Epithelial cell of proximal tubule (primary cell): ENCODE results near the gene EML1. TPM values are rescaled to one million over a fixed set of nuclear protein-coding genes. Genes with fewer than 3 reads are reported as not detected.
A peak's percentile ranks its signal among the peaks of the same experiment; 100 is the strongest.

Experiments used
- DNase-seq: peaks from one replicate; pipeline ENCODE4 v3.0.0-alpha.2; 2011; ENCODE audit warnings: low read depth
- H3K4me3 ChIP-seq: 2 replicates; pipeline ENCODE4 v1.5.1; 2011; ENCODE audit warnings: low read depth, mild to moderate bottlenecking, low read length
- CTCF ChIP-seq: conservative IDR thresholded peaks from 2 replicates; pipeline ENCODE4 v1.5.1; 2012; ENCODE audit warnings: low read depth, mild to moderate bottlenecking, low read length
- total RNA-seq: library from RNA; depleted of rRNA; stranded (reverse); fragments of >200 nt; gene quantifications from 2 replicates; pipeline ENCODE4 v1.2.3, GENCODE V29; 2015

EML1 gene
- total RNA-seq, 1 donor from 2014 or later: 25.1 TPM

DNA sequence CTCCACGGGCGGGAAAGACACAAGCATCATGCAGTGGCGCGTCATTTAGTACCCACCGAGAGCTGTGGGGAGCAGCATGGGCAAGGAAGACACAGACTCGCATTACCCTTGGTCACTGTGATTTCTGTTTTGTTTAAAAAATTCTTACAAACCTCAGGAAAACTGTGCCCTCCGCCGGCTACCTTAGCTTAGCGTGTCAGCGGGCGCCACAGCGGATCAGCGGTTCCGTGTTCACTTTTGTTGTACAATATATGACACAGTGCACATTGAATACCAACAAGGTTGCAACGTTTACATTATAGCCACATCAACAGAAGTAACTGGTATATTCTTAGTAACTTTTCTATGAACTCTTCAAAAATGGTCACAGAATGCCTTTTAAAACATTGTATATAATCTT is 146.9 kb downstream of the EML1 start:
- no peak for DNase-seq
- no peak for TF ChIP-seq CTCF
- no peak overlapping the region for H3K4me3 ChIP-seq

DNA sequence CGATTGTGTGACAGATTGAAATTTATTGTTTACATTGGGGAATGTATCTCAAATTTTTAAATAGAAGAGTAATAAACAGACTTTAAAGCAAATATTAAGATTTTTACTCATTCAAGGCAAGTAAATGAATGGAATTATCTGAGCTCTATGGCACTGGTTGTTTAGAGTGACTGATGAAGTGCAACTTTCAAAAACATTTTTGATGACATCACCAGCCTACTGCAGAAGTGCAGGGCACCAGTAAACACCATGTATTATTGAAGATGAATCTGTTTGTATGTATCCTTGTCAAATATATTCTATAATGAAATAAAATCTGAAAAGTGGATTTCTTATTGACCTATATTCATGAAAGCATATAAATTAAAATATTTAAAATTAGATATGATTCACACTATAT is 148.0 kb downstream of the EML1 start:
- no peak for TF ChIP-seq CTCF
- no peak for DNase-seq
- H3K4me3 ChIP-seq: no peak overlapping the region

DNA sequence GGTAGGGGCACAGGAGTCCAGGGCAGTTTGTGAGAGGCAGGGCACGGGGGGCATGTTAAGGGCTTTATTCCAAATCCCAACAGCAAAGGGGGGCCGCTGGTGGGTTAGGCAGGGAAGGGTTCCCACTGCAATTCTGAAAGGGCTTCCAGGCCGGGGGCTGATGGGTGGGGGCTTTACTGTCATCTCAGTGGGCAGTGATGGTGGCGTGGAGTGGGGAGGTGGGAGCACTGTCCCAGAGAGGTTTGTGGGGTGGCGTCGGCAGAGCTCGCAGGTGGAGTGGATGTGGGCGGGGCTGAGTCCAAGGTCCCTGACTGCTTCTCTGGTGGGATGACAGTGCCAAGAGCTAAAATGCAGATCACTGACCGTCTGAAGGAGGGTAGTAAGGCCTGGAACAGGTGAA is 150.4 kb downstream of the EML1 start:
- no peak overlapping the region for H3K4me3 ChIP-seq
- TF ChIP-seq CTCF: no peak
- no peak for DNase-seq

- no peak for TF ChIP-seq CTCF
- no peak for DNase-seq
Measured at GRCh38 chr14:99944241-99944651, 151.0 kb downstream of the EML1 start.

GRCh38 chr14:99945732-99946651 is 152.8 kb downstream of the EML1 start:
- H3K4me3 ChIP-seq: no peak overlapping the region
- DNase-seq: no peak
- TF ChIP-seq CTCF: no peak

More at GRCh38 chr14:99944241-99944651, 151.0 kb downstream of the EML1 start:
- H3K4me3 ChIP-seq: no peak overlapping the region

DNA sequence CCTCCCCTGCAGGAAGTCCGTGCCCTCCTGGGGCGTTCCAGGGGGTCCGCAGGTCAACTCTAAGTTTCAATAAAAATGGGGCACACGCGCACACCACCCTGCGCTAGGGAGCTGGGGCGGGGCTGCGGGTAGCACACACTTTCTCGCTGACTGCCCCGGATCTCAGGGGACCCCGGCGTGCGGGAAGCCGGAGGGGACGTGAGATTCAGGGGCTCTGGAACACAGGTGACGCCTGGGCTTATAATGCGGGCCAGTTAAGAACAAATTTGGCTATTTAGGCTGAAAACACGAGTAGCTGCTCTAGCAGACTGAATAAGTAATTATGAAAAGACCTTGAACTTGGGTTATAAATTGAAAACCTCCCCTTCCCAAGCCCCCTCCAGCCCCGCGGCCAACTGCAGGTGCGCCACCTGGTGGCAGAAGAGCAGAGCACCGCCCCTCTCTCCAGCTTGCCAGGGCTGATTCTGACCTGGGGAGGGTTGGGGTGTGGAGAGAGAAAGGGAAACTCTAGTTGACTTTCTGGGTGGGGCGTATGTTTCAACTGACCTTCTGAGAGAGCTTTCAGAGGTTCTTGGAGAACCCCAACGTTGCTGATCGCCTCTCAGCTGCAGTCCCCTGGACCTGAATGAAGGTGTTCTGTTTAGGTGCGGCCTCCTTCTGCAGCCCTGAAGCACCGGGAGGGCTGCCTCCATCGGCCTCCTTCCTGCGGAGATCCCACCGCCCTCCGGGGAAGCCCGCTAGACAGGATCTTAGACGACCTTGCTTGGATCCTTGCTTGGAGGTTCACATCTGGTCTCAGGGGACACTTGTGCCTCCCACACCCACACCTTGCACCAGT is 153.7 kb downstream of the EML1 start:
- TF ChIP-seq CTCF: peak; percentile 98
- no peak for DNase-seq
- peak overlapping the region; percentile 6 for H3K4me3 ChIP-seq
